Measurements from ENCODE around the gene B4GALNT4.
"Not testable (repeated sequence)": the region's sequence is repeated elsewhere in the genome, so short reads cannot be mapped to it uniquely, and the experiment has no call there.

B4GALNT4 gene

DNA sequence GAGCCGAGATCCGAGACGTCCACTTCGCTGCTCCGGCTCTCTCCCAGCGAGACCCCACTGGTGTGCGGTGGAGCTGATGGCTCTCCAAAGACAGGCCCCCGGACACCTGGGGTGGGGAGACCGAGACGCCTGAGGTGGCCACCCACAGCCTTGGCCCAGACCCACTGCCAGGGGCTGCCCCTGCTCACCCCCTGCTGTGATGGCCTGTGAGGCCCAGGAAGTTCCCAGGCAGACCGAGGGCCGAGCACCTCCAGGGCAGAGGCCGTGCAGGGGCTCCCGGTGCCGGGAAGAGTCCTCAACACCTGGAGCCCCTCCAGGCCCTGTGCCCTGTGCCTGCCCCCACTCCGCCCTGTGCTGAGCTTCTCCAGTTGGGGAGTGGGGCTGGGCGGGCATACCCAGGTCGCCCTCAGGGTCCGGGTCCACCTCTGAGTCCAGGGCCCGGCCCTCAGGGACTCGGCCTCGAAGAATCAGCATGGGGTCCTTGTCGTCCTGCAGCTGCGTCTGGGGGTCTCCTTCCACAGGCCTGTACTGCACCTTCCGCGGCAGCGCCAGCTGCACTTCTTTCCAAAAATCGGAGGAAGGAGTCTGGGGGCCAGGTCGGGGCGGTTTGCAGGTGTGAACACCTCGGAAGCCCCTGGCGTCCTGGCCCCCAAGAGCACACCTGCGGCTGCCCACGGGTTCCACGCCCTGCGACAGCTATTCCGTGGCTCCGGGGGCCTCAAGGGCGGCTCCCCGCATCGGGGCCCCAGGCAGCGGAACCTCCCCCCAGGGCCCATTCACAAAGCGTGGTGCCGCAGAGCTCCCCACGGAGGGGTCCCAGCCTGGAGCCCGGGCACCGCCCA is 36.9 kb downstream of the B4GALNT4 start:
- DNase-seq: no peak

DNA sequence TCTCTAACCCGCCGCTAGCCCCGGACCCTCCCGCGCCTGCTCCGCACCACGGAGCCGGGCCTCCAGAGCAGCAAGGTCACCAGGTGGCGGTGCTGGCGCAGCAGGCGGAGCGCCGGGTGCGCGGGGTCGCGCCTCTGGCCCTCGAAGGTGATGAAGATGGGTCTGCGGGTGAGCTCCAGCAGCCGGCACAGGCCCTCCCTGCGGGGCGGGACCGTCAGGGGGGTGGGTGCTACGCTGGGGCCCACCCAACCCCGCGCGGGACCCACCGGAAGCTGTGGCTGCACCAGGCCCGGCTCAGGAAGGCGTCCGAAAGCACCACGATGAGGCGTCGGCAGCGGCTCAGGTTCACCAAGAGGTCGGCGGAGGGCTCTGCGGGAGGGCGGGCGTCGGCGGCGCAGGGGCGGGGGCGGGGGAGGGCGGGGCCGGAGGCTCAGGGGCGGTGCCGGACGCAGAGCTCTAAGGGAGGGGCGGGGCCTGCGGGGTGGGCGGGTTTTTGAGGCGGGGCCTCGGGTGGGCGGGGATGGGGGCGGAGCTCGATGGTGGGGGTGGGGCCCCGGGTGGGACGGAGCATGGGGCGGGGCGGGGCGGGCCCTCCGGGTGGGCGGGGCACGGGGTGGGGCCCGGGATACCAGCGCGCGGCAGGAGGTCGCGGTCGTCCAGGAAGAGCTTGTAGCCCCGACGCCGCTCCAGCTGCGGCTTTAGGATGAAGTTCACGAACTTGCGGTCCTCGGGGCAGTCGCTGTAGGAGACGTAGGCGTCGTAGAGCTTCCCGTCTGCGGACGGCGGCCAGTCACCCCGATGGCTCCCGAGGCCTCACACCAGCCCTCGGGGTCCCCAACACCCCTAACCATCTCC is 37.7 kb downstream of the B4GALNT4 start:
- DNase-seq: peak in 43 of 56 donors; percentile 18 to 78 (median 54)

DNA sequence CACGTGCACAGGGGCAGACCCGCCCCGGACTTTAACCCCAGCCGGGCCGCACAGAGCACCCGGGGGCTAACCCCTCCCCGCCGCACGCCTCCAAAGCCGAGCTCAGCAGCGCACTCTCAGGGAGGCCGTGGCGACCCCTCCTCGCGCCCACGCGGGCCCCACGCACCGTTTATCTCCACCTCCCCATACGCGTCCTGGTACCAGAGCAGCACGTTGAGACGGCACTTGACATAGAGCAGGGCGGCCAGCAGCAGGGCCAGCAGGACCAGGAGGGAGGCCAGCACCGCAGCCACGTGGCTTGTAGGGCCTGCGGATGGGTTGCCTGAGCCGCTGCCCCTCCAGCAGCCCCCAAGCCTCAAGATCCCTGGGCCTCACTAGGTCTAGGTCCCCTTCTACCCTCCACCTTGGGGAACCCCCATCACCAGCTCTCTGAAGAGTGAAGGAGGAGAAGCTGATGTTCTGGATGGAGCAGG is 38.4 kb downstream of the B4GALNT4 start:
- DNase-seq: no peak

DNA sequence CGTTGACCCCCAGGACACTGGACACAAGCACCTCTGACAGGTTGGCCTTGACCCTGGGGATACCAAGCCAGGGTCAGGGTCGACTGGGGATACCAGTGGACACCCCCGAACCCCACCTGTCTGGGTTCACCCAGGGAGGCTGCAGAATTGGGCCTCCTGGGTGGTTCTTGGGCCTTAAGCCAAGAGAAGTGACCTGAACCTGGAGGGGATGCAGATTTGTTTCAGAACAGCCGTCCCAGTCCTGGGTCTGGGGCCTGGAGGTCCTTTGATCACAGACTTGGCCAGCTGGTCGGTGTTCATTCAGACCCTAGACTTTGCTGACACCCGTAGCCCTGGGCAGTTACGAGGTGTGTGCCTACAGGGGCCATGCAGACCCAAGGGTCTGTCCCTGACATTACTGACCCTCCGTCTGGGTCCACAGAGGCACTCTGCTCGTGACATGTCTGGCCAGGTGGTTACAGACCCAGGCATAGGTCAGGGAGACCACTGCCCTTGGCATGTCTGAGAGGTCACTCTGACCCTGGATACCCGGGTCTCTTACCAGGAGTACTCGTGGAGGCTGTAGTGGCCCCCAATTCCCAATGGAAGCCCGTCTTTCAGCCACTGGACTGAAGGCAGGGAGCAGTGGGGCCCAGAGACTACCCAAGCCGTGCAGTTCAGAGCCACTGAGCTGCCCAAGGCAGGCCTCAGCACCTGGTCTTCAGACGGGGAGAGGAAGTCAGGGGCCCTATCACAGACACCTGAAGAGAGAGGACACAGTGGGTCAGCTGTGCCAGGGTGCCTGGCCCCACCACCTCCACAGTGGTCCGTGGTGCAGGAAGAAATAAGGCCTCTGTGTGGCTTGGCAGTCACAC is 39.1 kb downstream of the B4GALNT4 start:
- DNase-seq: no peak

DNA sequence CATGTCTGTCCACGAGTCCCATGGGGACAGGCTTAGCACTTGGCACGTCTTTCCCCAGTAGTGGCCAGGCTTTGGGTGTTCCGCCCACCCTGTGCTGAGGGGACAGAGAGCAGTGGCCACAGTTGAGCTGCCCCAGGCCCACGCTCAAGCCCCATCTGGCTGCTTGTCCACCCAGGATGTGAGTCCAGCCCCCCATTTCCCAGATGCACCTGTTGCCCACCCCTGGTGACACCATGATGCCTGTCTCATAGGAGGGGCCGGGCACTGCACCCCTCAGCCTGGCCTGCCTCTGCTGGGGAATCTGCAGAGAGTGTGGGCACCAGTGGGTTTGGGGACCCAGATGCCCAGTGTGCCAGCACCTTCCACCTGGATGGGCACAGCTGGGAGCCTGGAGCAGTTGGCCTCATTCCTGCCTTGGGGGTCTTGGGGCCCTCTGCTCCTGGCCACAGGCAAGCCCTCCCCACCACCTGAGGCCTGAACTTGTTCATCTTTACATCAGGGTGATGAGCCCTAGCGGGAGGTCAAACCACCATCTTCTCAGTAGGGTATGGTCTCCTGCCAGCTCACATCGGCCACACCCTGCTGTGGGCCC is 39.8 kb downstream of the B4GALNT4 start:
- no peak for DNase-seq

DNA sequence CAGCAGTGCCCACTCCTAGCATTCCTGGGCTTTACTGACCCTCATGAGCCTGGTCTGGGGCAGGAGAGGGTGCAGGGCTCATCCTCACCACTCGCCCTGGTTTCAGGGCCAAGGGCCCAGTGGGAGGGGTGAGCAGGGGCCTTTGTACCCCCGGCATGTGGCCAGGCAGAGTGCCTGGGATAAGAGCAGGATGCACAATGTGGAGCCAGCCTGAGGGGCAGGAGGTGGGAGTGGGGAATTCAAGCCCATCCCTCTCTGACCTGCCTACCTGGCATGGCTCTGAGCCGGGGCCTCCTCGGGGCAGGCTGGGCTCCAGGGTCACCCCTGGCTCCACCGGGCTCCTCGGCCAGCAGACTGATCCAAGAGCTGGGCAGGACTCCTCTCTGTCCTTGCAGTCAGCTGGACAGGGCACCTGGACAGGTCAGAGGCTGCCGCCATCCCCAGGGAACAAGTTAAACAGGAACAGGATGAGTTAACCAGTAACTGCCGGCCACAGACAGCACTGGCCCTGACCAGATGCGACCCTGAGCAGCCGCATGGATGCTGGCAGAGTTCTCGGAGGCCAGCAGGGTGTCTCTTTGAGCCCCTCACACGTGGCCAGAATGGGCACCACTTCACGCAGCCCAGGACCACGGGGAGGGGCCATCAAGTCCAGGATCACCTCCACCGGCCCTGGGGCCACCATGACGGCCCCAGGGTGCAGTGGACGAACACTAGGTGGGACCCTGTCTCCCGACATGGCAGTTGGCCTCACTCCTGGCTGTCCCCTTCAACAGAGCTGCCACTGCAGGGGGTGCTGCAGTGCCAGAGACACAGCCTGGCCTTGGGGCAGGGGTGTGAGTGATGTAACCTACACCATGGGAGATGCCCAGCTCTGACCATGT is 40.5 kb downstream of the B4GALNT4 start:
- DNase-seq: no peak

DNA sequence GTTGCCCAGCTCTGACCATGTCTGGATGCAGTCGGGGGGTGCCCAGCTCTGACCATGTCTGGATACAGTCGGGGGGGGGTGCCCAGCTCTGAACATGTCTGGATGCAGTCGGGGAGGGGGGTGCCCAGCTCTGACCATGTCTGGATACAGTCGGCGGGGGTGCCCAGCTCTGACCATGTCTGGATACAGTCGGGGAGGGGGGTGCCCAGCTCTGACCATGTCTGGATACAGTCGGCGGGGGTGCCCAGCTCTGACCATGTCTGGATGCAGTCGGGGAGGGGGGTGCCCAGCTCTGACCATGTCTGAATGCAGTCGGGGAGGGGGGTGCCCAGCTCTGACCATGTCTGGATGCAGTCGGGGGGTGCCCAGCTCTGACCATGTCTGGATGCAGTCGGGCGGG is 41.4 kb downstream of the B4GALNT4 start:
- DNase-seq: not testable (repeated sequence)

DNA sequence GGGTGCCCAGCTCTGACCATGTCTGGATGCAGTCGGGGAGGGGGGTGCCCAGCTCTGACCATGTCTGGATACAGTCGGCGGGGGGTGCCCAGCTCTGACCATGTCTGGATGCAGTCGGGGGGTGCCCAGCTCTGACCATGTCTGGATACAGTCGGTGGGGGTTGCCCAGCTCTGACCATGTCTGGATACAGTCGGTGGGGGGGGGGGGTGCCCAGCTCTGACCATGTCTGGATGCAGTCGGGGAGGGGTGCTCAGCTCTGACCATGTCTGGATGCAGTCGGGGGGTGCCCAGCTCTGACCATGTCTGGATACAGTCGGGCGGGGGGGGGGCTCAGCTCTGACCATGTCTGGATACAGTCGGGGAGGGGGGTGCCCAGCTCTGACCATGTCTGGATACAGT is 42.2 kb downstream of the B4GALNT4 start:
- not testable (repeated sequence) for DNase-seq

DNA sequence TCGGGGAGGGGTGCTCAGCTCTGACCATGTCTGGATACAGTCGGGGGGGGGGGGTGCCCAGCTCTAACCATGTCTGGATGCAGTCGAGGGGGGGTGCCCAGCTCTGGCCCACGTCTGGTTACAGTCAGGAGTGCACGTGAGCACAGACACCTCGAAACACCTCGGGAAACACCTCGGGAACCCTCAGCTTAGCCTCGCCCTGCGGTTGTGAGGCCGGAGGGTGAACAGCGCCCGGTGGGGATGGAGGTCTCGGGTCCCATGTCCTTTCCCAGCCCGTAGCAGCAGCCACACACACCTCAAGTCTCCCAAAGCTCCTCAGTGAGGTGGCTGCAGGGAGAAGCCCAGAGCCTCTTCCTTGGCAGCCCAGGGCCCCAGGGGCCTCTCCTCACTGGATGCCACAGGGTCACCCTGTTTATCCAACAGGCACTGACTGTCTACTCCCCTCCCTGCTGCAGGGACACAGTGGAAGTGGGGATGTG is 43.4 kb downstream of the B4GALNT4 start:
- DNase-seq: no peak

DNA sequence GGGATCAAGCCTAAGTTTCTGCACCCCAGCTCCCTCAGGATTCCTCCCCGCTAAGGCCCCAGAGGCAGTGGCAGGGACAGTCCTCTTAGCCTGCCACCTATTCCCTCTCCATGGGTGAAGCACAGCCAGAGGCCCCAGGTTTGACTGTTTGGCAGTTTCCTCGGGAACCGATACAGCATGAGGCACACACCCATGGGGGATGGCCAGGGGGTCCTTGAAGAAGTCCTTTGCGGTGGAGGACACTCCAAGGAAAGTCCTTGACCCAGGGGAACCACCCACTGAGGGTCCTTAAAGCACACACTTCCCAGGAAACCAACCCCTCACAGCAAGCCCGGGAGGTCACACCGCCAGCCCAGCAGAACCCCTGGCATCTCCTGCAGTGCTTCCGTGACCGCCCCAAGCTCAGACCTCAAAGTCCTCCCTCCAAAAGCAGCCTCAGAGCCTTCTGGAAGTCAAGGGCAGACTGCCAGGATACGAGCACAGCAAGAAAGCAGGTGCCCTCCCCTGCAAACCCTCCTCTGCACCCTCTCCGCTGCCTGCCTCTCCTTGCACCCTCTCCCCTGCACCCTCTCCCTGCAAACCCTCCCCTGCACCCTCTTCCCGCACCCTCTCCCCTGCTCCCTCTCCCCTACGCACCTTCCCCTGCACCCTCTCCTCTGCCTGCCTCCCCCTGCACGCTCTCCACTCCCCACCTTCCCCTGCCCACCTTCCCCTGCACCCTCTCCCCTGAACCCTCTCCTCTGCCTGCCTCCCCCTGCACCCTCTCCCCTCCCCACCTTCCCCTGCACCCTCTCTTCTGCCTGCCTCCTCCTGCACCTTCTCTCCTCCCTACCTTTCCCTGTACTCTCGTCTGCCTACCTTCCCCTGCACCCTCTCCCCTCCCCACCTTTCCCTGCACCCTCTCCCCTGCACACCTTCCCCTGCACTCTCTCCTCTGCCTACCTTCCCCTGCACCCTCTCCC is 44.1 kb downstream of the B4GALNT4 start:
- no peak for DNase-seq

DNA sequence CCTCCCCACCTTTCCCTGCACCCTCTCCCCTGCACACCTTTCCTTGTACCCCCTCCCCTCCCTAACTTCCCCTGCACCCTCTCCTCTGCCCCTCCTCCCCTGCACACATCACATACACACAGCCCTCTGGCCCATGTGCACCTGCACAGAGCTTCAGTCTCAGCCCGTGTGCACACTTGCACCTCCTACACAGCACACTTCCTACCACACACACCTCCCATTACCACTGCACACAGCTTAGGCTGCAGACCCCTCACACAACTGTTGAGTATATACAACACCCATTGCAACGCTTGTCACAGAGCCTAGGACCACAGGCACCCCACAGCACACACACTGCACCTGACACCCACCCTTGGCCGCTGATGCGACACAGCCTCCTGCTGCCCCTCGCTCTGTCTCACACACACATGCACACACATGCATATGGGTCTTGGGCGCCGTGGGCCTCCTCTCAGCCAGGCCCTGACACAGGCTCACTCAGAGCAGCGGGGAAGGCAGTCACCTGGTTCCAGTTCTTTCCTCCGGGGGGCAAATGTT is 45.1 kb downstream of the B4GALNT4 start:
- no peak for DNase-seq

DNA sequence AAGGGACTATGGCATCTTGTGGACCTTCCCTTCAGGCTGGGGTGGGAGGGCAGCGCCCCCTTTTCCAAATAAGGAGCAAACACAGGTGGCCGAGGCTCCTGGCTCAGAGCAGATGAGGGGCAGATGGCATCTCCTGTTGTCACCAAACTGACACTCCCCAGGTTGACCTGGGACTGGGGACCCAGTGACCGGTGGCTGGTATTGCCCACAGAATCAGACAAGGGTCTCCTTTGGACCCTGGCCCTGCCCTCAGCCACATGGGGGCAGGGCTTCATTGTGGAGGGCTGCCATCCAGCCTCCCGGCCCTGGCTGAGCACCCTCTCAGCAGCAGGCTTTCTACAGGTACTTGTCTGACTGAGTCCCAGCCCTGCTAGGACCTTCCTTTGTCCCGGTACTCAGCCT is 46.3 kb downstream of the B4GALNT4 start:
- DNase-seq: no peak

DNA sequence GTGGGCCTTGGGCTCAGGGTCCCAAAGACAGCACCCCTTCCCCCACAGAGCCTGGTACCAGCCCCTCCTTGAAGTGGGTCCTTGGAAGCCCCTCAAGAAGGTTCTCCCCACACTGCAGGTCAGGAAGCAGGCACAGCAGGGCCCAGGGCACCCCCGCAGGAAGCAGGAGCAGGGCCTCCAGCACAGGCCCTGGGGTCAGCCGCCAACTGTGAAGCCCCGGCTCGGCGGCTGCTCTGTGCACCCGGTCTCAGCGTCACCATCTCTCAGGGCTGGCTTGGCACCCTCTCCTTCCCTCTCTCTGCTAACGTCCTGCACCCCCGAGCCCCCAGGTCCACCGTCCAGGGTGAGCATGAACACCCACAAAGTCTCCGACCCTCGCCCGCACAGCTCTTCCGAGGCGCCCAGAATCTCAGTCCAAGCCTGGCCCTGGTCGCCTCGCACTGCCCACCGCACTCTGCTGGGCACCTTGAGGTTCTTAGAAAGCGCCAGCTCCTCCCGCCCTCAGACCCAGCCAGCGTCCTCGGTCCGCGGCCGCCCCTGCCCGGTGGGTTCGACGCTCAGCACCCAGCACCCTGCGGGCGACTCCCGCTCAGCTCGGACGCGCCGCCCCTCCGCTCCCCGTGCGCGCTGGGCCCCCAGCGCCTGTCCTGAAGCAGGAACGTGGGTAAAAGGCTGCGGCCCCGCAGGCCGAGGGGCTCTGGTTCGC is 46.9 kb downstream of the B4GALNT4 start:
- no peak for DNase-seq

DNA sequence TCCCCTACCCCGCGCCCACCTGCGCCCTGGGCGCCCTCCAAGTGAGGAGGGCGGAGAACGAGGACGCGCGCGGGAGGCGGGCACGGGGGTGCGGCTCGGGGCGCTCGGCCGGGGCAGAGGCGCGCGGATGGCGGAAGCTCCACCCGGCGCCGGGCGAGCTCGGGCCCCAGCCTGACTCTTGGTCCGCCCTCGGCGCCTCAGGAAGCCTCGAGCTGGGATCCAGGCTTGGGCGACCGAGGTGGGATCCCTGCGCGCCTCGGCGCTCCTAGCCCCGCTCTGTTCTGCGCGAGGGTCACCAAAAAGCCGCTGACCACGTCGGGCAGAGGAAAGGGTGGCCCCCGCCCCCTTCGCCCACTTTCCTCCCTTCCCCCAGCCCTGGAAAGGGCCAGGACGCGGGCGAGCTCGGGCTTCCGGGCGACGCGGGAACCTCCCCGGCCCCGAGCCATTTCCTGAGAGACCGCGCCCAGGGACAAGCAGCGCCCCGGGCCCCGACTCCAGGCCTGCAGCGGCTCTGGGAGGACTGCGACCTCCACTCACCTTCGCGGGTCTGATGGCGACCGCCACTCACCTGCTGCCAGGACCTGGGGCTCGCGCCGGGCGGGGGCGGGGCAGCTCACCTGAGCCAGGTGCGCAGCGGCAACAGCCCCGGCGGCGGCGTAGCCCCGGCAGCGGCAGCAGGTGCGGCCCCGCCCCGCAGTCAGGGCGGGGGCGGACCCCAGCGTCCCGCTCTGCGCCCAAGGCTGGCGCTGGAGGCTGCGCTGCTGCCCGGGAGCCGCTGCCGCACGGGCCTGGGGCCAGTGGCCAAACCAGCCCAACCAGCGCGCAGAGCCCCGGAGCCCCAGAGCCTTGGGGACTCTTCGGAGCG is 47.7 kb downstream of the B4GALNT4 start:
- DNase-seq: no peak

DNA sequence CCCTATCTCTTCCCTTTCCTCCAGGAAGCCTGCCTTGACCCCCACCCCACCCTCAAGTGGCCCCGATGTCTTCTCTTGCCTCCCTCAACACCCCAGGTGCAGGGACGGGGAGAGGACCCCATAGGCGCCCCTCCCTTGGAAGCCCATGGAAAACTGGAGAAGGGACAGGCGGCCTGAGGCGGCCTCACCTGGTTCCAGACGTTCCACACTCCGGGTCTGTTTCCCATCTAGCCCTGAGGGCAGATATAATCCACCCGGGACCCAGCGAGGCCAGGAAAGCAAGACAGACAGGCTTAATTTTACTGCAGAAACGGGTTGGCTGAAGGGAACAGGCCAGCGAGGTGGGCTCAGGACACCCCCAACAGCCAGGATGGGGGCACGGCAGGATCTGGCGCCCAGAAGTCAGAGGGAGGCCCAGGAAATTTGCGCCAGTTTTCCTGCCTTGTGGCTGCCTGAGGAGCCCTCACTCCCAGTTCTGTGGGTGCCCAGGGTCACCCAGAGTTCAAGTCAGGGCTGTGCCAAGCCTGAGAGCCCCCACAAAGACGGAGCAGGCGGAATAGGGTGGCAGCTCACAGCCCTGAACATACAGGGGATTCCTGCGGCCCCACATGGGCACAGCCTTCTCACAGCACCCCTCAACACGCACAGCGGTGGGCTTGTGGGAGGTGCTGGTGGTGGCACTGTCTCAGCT is 48.5 kb downstream of the B4GALNT4 start:
- no peak for DNase-seq

Data from nucleus accumbens (tissue), 56 donors.